ENCODE results near the gene LYRM2.

LYRM2 gene

GRCh38 chr6:89667872-89668556, 29.5 kb upstream of the LYRM2 start:
- in situ Hi-C loops (cut with HindIII; ENCODE audit: low sequenced_read_pairs) = no loop called here
- DNase-seq (ENCODE audit: low read depth, low spot score) = peak; percentile 56
- no peak for TF ChIP-seq CTCF (IDR thresholded peaks at IDR 0.05; ENCODE audit: low read depth, low read length)
- no peak overlapping the region for H3K4me3 ChIP-seq (ENCODE audit: low read depth, low read length)

GRCh38 chr6:89662659-89663223, 24.2 kb upstream of the LYRM2 start:
- no peak for TF ChIP-seq CTCF (IDR thresholded peaks at IDR 0.05; ENCODE audit: low read depth, low read length)
- no peak for DNase-seq (ENCODE audit: low read depth, low spot score)
- no peak overlapping the region for H3K4me3 ChIP-seq (ENCODE audit: low read depth, low read length)
- in situ Hi-C loops (cut with HindIII; ENCODE audit: low sequenced_read_pairs) = no loop called here

GRCh38 chr6:89661559-89661958, 23.0 kb upstream of the LYRM2 start:
- TF ChIP-seq CTCF (IDR thresholded peaks at IDR 0.05; ENCODE audit: low read depth, low read length) = no peak
- no peak for DNase-seq (ENCODE audit: low read depth, low spot score)
- H3K4me3 ChIP-seq (ENCODE audit: low read depth, low read length) = no peak overlapping the region
- in situ Hi-C loops (cut with HindIII; ENCODE audit: low sequenced_read_pairs) = no loop called here

- no peak overlapping the region for H3K4me3 ChIP-seq (ENCODE audit: low read depth, low read length)
- no peak for DNase-seq (ENCODE audit: low read depth, low spot score)
- TF ChIP-seq CTCF (IDR thresholded peaks at IDR 0.05; ENCODE audit: low read depth, low read length) = no peak
- in situ Hi-C loops (cut with HindIII; ENCODE audit: low sequenced_read_pairs) = no loop called here
These were observed 22.4 kb upstream of the LYRM2 start for GRCh38 chr6:89660981-89661380.

GRCh38 chr6:89657445-89658158, 19.1 kb upstream of the LYRM2 start:
- DNase-seq (ENCODE audit: low read depth, low spot score) = no peak
- no peak for TF ChIP-seq CTCF (IDR thresholded peaks at IDR 0.05; ENCODE audit: low read depth, low read length)
- no peak overlapping the region for H3K4me3 ChIP-seq (ENCODE audit: low read depth, low read length)
- in situ Hi-C loops (cut with HindIII; ENCODE audit: low sequenced_read_pairs) = no loop called here

- in situ Hi-C loops (cut with HindIII; ENCODE audit: low sequenced_read_pairs) = no loop called here
- no peak for DNase-seq (ENCODE audit: low read depth, low spot score)
- H3K4me3 ChIP-seq (ENCODE audit: low read depth, low read length) = no peak overlapping the region
- TF ChIP-seq CTCF (IDR thresholded peaks at IDR 0.05; ENCODE audit: low read depth, low read length) = no peak
These were observed 16.6 kb upstream of the LYRM2 start for GRCh38 chr6:89655122-89655521.

All from astrocyte of the spinal cord (primary cell).